Large intestine (tissue), 12 donors: Measurements from ENCODE around the gene MMP1. TPM values are rescaled to one million over a fixed set of nuclear protein-coding genes. Genes with fewer than 3 reads are reported as not detected.
A peak's percentile ranks its signal among the peaks of the same experiment; 100 is the strongest.

ENCODE experiments used
- DNase-seq, 2 donors: peaks; one replicate each; pipeline versions ENCODE4 v3.0.0 to v3.0.0-alpha.2; 2013
- H3K27ac ChIP-seq: one replicate; pipeline ENCODE4 v1.5.1; 2013; ENCODE audit warnings: low read length
- H3K27me3 ChIP-seq: 2 replicates; pipeline ENCODE4 v1.6.1; 2013; ENCODE audit warnings: low read length; ENCODE audit not compliant: control insufficient read depth, insufficient read depth
- H3K36me3 ChIP-seq: 2 replicates; pipeline ENCODE4 v1.6.1; 2013; ENCODE audit warnings: low read length; ENCODE audit not compliant: control insufficient read depth, insufficient read depth
- H3K4me1 ChIP-seq: one replicate; pipeline ENCODE4 v1.6.1; 2013; ENCODE audit warnings: low read length; ENCODE audit not compliant: control insufficient read depth, insufficient read depth
- H3K4me3 ChIP-seq: one replicate; pipeline ENCODE4 v1.5.1; 2013; ENCODE audit warnings: low read length
- H3K9me3 ChIP-seq: one replicate; pipeline ENCODE4 v1.6.1; 2013; ENCODE audit warnings: mild to moderate bottlenecking, low read depth, low read length, moderate library complexity; ENCODE audit not compliant: control insufficient read depth
- WGBS: methylation state at CpG from one replicate; pipeline ENCODE4 v1.1.5; 2013; ENCODE audit warnings: low lambda C conversion rate; ENCODE audit not compliant: insufficient coverage; 5-methylcytosine and 5-hydroxymethylcytosine counted together
- long read RNA-seq, 11 donors: transcript quantifications; one replicate each; lab custom pipeline, GENCODE V29; 2026
- polyA plus RNA-seq: library from polyadenylated mRNA; unstranded; fragments of 120-200 nt; gene quantifications from one replicate; pipeline ENCODE4 v1.2.1, GENCODE V29; 2013

Gene MMP1
- 5.5 TPM for polyA plus RNA-seq
- long read RNA-seq, donor 1 = 0 reads
- long read RNA-seq, donor 2 = 0 reads
- long read RNA-seq, donor 3 = 0 reads
- long read RNA-seq, donor 4 = 0 reads
- long read RNA-seq, donor 5 = 0 reads
- long read RNA-seq, donor 6, partial matches to known transcripts = 0 of 1 reads
- long read RNA-seq, donor 6, other reads (novel, unspliced or antisense) = 0 of 1 reads
- long read RNA-seq, donor 7 = 0 reads
- long read RNA-seq, donor 8, partial matches to known transcripts = 7 of 9 reads
- long read RNA-seq, donor 8, other reads (novel, unspliced or antisense) = 0 of 9 reads
- long read RNA-seq, donor 9, partial matches to known transcripts = 0 of 1 reads
- long read RNA-seq, donor 9, other reads (novel, unspliced or antisense) = 0 of 1 reads
- long read RNA-seq, donor 10 = 0 reads
- long read RNA-seq, donor 11 = 0 reads

- Histone ChIP-seq H3K4me3 (no peak within 1 kb of the TSS), H3K36me3 (no peaks in the 10 kb centered on the region), H3K27ac (peak within 1 kb of the TSS; percentile 84), H3K27me3 (no peaks in the 10 kb centered on the region), H3K9me3 (no peaks in the 10 kb centered on the region), H3K4me1 (peaks cover 24% of the 10 kb centered on the region)
- WGBS = 40% methylated on average over 1 of the region's 7 CpGs
- peak; percentile 84 to 90 for DNase-seq
Measured at GRCh38 chr11:102798012-102798746, at the start of gene MMP1. MMP1 (minus strand) TSS chr11:102798160; CDS start chr11:102798092, 68 bp downstream.

GRCh38 chr11:102846292-102846691 lies 48.3 kb upstream of the MMP1 start:
- no peaks in the 10 kb centered on the region for H3K4me1 ChIP-seq
- no peak overlapping the region for H3K4me3 ChIP-seq
- H3K9me3 ChIP-seq = no peaks in the 10 kb centered on the region
- no peak overlapping the region for H3K27ac ChIP-seq
- no peak for DNase-seq
- no CpG with 5 or more reads among the region's 3 CpGs for WGBS
- no peaks in the 10 kb centered on the region for H3K36me3 ChIP-seq
- no peaks in the 10 kb centered on the region for H3K27me3 ChIP-seq

DNA sequence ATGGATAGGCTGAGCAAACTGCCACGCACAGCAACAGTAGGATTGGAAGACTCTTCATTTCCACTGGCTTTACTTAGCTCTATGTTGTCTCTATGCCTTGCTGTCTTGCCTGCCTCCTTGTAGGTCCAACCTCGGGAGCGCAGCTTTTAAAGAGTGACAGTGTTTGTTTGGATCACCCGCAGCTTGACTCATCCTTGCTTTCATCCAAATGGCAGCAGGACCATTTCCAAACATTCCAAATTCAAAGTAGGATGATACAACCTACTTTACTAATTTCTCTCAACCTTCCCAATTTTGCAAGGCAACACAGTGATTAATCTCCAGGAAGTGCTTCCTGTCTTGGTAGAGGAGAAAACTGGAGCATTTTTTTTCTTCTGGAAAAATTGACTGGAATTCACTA lies 45.5 kb upstream of the MMP1 start, which contains the start of gene MMP3:
MMP3 (minus strand) TSS at position 121 of the 400 bp plus-strand sequence; CDS start at position 58, 63 bp downstream.
- no peak within 1 kb of the TSS for H3K27ac ChIP-seq
- no peaks in the 10 kb centered on the region for H3K36me3 ChIP-seq
- WGBS = no CpG with 5 or more reads among the region's 4 CpGs
- H3K4me1 ChIP-seq = no peaks in the 10 kb centered on the region
- no peaks in the 10 kb centered on the region for H3K9me3 ChIP-seq
- DNase-seq = no peak
- H3K27me3 ChIP-seq = no peaks in the 10 kb centered on the region
- no peak within 1 kb of the TSS for H3K4me3 ChIP-seq

DNA sequence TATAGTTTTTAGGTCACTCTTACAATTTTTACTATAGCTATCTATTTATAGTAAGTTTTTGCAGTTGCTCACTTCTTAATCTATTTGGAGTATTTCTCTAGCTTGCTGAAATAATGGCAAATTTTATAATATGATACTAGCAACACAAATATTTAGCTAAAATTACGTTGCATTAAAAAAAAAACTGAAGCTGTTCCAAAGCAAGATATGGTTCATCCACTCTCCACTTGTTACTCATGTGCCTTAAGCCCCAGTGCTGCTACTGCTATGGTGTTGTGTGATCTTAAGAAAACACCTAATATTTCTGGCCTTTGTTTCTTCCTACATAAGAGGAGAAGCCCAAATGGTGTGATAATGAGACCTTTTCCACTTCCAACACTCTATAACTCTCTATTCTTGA lies 45.0 kb upstream of the MMP1 start:
- H3K27ac ChIP-seq = no peak overlapping the region
- no peaks in the 10 kb centered on the region for H3K36me3 ChIP-seq
- H3K4me3 ChIP-seq = no peak overlapping the region
- H3K4me1 ChIP-seq = no peaks in the 10 kb centered on the region
- DNase-seq = no peak
- no peaks in the 10 kb centered on the region for H3K9me3 ChIP-seq
- no peaks in the 10 kb centered on the region for H3K27me3 ChIP-seq
- no CpG with 5 or more reads among the region's 1 CpG for WGBS

DNA sequence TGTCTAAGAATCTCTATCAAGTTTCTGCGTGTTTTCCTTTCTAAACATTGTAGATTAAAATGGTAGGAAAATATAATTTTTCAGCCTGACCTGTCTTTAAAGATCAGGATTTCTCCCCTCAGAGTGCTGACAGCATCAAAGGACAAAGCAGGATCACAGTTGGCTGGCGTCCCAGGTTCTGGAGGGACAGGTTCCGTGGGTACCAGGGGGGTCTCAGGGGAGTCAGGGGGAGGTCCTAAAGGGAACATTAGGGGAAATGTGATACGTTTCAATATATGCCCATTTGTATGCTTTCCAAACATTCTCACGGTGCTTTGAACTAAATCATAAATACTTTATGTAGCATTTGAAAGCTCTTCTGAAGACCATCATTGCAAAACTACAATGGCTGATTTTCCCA lies 42.1 kb upstream of the MMP1 start:
- WGBS = 66% methylated on average over 2 of the region's 5 CpGs
- DNase-seq = no peak

DNA sequence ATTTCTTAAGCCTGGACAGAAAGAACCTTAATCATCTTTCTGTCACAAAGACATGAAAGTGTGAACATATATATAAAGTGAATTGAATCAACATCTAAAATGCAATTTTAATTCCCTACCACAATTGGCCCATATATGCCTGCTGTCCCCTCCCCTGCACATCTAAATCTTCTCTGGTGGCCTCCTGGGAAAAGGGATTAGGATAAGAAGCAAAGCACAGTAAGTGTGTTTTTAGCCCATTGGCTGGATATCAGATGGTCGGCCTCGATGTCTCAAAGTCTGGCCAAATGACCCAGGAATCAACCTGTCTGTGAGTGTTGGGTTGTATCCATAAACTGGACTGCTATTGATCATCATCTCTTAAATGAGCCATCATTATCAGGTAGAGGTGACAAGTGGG lies 39.7 kb upstream of the MMP1 start:
- H3K36me3 ChIP-seq = no peaks in the 10 kb centered on the region
- DNase-seq = no peak
- peaks cover 7% of the 10 kb centered on the region for H3K4me1 ChIP-seq
- H3K27ac ChIP-seq = no peak overlapping the region
- no peak overlapping the region for H3K4me3 ChIP-seq
- H3K27me3 ChIP-seq = no peaks in the 10 kb centered on the region
- 80% methylated on average over 2 of the region's 2 CpGs for WGBS
- H3K9me3 ChIP-seq = no peaks in the 10 kb centered on the region

More for the DNA sequence above, 42.1 kb upstream of the MMP1 start:
- Histone ChIP-seq H3K36me3 (no peaks in the 10 kb centered on the region), H3K9me3 (no peaks in the 10 kb centered on the region), H3K4me1 (peaks cover 7% of the 10 kb centered on the region), H3K4me3 (no peak overlapping the region), H3K27ac (no peak overlapping the region), H3K27me3 (no peaks in the 10 kb centered on the region)

DNA sequence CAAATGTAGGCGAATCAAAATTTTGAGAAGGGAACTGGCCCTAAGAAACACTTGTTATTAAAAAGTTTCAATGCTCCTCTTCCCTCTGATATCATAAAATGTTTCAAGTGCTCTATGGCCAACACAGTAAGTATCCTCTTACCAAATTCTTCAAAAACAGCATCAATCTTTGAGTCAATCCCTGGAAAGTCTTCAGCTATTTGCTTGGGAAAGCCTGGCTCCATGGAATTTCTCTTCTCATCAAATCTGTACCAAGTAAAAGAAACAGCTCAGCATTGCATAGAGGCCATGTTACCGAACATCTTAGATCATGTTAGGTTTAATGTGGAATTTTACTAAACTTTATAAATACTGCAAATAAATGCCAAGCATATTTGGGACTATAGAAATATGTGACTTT lies 39.2 kb upstream of the MMP1 start:
- no peaks in the 10 kb centered on the region for H3K9me3 ChIP-seq
- no peak overlapping the region for H3K4me3 ChIP-seq
- DNase-seq = no peak
- 100% methylated on average over 1 of the region's 2 CpGs for WGBS
- no peaks in the 10 kb centered on the region for H3K27me3 ChIP-seq
- H3K27ac ChIP-seq = no peak overlapping the region
- H3K4me1 ChIP-seq = peaks cover 7% of the 10 kb centered on the region
- H3K36me3 ChIP-seq = no peaks in the 10 kb centered on the region

DNA sequence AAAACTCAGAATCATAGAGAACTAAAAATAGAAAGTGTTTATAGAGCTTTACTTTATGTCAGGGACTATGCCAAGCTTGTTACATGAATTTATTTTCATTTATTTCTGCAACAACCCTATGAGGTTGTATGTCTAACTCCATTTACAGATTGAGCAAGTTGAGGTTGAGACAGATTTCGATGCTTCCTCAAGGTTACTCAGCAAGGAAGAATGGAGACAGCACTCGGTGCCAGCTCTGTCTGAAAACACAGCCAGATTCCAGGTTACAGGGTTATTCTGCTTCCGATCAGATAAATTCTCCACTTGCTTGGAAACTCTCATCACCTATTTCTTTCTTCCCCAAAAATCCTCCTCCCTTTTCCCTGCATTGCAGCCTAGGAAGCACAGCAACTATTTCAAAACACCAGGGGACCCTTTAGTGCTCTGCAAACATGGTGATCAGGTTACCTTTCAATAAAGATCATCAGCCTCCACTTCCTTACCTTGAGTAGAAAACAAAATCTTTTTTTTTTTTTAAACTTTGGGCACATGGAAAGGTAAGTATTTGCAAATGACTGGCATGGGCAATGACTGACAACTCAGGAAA lies 38.4 kb upstream of the MMP1 start:
- H3K4me3 ChIP-seq = no peak overlapping the region
- WGBS = no CpG with 5 or more reads among the region's 3 CpGs
- H3K36me3 ChIP-seq = no peaks in the 10 kb centered on the region
- H3K9me3 ChIP-seq = no peaks in the 10 kb centered on the region
- no peak overlapping the region for H3K27ac ChIP-seq
- DNase-seq = no peak
- peaks cover 7% of the 10 kb centered on the region for H3K4me1 ChIP-seq
- no peaks in the 10 kb centered on the region for H3K27me3 ChIP-seq

- Histone ChIP-seq H3K9me3 (no peaks in the 10 kb centered on the region), H3K36me3 (no peaks in the 10 kb centered on the region), H3K27ac (no peak overlapping the region), H3K4me3 (no peak overlapping the region), H3K4me1 (peaks cover 7% of the 10 kb centered on the region), H3K27me3 (no peaks in the 10 kb centered on the region)
- peak in 1 of 2 donors; percentile 34 for DNase-seq
- 75% methylated on average over 2 of the region's 2 CpGs for WGBS
Measured at GRCh38 chr11:102833731-102834130, 35.8 kb upstream of the MMP1 start.

DNA sequence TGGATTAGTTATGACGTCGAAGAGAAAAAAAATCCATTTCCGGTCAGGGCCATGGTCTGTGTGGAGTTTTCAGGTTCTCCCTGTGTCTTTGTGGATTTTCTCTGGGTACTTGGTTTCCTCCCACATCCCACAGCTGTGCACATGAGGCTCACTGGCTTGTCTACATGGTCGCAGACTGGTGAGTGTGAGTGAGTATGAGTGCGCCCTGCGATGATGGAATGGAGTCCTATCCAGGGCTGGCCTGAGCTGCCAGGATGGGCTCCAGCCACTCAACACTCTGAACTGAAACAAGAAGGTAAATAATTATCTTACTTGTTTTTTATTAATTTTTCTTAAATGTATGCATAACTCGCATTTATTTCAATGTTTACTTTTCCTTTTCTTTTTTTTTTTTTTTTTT lies 34.7 kb upstream of the MMP1 start:
- Histone ChIP-seq H3K4me1 (peaks cover 7% of the 10 kb centered on the region), H3K36me3 (no peaks in the 10 kb centered on the region), H3K9me3 (no peaks in the 10 kb centered on the region), H3K4me3 (peak overlapping the region; percentile 51), H3K27me3 (no peaks in the 10 kb centered on the region), H3K27ac (peak overlapping the region; percentile 77)
- no peak for DNase-seq
- 83% methylated on average over 1 of the region's 7 CpGs for WGBS
